Mammary epithelial cell (primary cell): Measurements from ENCODE around the gene ABCC1.

Source experiments
- EZH2 ChIP-seq: IDR thresholded peaks from 2 replicates; pipeline ENCODE4 v1.6.1; 2012; ENCODE audit warnings: low read length, inconsistent platforms, borderline replicate concordance
- TF ChIP-seq, protein P1 (sequence below), 2 donors: IDR thresholded peaks in 1 of 2; conservative IDR thresholded peaks in 1 of 2; 2 replicates each; pipeline ENCODE4 v1.5.1; 2011 to 2012; ENCODE audit warnings: inconsistent platforms in 2 of 2, low read length in 2 of 2, mild to moderate bottlenecking in 2 of 2, control low read depth in 1 of 2, low read depth in 1 of 2; ENCODE audit not compliant: insufficient read depth in 1 of 2; ENCODE audit errors: extremely low read depth in 1 of 2

DNA sequence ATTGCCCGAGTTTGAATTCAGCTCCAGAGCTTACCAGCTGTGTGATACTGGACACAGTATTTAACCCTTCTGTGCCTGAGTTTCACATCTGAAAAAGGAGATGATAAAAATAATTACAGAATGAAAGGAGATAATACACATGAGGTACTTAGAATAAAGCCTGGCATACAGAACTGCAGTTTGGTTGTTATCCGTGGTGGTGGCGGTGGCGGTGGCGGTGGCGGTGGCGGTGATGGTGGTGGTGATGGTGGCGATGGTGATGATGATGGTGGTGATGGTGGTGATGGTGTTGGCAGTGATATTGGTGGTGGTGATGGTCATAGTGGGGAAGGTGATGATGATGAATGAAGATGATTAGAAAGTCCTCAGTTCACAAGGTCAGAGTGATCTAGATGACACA lies 57.2 kb downstream of the ABCC1 start:
- TF ChIP-seq, protein P1, sequence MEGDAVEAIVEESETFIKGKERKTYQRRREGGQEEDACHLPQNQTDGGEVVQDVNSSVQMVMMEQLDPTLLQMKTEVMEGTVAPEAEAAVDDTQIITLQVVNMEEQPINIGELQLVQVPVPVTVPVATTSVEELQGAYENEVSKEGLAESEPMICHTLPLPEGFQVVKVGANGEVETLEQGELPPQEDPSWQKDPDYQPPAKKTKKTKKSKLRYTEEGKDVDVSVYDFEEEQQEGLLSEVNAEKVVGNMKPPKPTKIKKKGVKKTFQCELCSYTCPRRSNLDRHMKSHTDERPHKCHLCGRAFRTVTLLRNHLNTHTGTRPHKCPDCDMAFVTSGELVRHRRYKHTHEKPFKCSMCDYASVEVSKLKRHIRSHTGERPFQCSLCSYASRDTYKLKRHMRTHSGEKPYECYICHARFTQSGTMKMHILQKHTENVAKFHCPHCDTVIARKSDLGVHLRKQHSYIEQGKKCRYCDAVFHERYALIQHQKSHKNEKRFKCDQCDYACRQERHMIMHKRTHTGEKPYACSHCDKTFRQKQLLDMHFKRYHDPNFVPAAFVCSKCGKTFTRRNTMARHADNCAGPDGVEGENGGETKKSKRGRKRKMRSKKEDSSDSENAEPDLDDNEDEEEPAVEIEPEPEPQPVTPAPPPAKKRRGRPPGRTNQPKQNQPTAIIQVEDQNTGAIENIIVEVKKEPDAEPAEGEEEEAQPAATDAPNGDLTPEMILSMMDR (conservative IDR thresholded peaks at IDR 0.05 in 1 of 2, IDR thresholded peaks at IDR 0.05 in 1 of 2; ENCODE audit: extremely low read depth in 1 of 2, insufficient read depth in 1 of 2, low read depth in 1 of 2, low read length in 2 of 2): no peak
- TF ChIP-seq EZH2: no peak
